GM20431 (cell line): ENCODE measurements around the gene HOXC10.

Experiments
- in situ Hi-C: fragments of 300-500 bp; cut with MseI, MboI; formaldehyde crosslinking; loops from one replicate; pipeline ENCODE4 v1.15.0; 2020; ENCODE audit warnings: low sequenced_read_pairs; ENCODE audit not compliant: unreplicated experiment

The HOXC10 gene

DNA sequence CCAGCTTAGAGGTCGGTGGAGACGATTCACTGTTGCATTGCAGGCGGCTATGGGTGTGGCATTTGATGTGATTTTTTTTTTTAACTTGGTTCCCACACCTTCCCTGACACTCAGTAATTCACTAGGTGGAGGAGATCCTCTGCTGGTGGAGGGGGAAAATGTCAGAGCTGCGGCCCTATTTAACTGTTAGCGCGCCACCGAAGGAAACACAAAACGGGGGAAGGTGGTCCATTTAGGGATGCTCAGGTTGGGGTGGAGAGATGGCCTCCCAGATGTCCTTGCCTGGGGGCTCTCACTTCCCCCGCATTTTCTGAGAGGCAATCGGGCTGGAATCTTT is 34.5 kb upstream of the HOXC10 start:
- in situ Hi-C loops = no loop called here

GRCh38 chr12:53950789-53951576 is 34.0 kb upstream of the HOXC10 start:
- in situ Hi-C loops = no loop called here

GRCh38 chr12:53951577-53952334 is 33.2 kb upstream of the HOXC10 start:
- in situ Hi-C loops = no loop called here

DNA sequence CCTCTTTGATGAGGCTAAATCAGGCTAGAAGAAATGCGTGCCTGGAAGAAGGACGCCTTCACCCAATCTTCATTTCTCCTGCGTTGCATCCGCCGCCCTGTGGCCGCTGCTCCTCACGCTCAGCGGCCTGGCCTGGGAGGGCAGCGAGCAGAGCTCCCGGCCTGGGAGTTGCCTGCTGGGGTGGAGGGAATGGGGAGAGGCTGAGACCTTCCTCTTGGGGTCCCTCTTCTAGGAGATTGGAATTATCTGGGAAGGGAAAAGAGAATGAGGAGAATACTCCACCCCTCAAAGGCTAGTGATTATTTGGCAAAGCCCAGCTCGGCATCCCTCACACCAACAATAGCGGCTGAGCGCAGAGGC is 32.6 kb upstream of the HOXC10 start:
- in situ Hi-C loops = no loop called here

DNA sequence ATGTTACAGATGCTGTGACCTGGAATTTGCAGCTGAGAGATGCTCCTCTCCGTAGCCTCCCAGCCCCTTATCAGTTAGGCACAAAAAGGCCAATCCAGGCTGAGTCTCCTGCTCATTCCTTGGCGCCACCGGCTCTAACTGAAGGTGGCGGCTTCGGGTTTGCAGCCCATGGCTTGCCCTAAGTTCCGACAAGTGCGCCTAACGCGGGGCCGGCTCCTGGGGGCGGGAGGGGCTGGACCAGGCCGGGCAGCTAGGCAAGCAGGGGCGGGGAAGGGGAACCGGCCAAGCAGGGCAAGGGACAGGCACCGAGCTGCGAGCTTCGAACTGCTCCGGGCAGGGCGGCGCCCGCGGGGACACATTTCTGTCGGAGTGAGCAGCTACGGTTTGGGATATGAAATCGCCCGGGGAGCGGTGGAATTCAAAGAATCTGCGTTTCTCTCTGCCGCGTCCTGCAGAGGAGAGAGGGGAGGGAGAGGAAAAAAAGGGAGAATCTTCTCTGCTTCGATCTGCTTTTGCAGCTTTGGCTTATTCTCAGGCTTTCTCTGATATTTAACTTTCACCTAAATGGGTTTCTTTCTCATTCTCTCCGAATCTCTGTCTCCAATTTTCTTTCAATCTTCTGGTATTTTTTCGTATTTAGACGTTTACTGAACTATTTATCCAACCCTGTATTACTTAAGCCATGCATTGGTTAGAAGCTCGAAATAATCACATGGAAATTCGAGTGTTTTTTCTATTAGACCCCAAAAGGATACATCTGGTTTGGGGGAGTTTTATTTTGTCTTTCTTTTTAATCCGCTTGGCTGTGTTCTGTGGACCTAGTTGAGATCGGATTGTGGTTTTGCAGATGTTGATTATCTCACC is 31.8 kb upstream of the HOXC10 start:
- in situ Hi-C loops = no loop called here

- in situ Hi-C loops = no loop called here
Observed at GRCh38 chr12:53953831-53954693, 30.9 kb upstream of the HOXC10 start.

DNA sequence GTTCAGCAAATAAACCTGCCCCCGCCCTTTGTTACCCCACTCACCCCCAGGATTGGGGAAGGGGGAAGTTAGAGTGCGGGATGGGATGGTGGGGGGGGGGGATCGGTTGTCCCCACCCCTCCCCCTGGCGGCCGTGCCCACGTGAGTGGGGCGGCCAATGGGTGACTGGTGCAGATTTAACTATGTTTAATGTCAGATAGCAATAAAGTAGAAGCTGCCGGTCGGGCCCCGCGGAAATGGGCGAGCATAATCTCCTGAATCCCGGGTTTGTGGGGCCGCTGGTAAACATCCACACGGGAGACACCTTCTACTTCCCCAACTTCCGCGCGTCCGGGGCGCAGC is 30.3 kb upstream of the HOXC10 start, which contains the start of gene HOXC12:
HOXC12 (plus strand) TSS at position 210 of the 342 bp plus-strand sequence; CDS start at position 237, 27 bp downstream.
- in situ Hi-C loops = no loop called here

DNA sequence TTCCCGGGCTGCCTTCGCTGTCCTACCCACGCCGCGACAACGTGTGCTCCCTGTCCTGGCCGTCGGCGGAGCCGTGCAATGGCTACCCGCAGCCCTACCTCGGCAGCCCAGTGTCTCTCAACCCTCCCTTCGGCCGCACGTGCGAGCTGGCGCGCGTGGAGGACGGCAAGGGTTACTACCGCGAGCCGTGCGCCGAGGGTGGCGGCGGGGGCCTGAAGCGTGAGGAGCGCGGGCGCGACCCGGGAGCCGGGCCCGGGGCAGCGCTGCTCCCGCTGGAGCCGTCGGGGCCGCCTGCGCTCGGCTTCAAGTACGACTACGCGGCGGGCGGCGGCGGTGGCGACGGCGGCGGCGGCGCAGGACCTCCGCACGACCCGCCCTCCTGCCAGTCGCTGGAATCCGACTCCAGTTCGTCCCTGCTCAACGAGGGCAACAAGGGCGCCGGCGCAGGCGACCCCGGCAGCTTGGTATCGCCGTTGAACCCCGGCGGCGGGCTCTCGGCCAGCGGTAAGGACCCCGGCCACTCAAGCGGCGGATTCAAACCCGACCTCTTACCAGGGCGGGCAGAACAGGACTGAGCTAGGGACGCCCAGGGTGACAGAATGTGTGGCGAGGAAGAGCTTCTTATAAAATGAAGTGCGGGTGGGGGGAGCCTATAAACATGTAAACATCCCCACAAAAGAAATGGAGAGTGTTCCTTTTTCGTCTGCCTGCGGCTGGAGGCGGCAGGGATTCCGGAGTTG is 29.7 kb upstream of the HOXC10 start:
- in situ Hi-C loops = no loop called here

- in situ Hi-C loops = no loop called here
Observed at GRCh38 chr12:53955776-53956250, 29.1 kb upstream of the HOXC10 start.

- in situ Hi-C loops = no loop called here
Observed at GRCh38 chr12:53956251-53956887, 28.6 kb upstream of the HOXC10 start.

GRCh38 chr12:53956914-53957536 is 27.9 kb upstream of the HOXC10 start:
- in situ Hi-C loops = no loop called here

GRCh38 chr12:53958128-53958527 is 26.8 kb upstream of the HOXC10 start:
- in situ Hi-C loops = no loop called here

- in situ Hi-C loops = no loop called here
Observed at GRCh38 chr12:53959314-53959713, 25.6 kb upstream of the HOXC10 start.

- in situ Hi-C loops = no loop called here
Observed at GRCh38 chr12:53960187-53961024, 24.5 kb upstream of the HOXC10 start.

GRCh38 chr12:53961025-53961761 is 23.8 kb upstream of the HOXC10 start:
- in situ Hi-C loops = no loop called here

DNA sequence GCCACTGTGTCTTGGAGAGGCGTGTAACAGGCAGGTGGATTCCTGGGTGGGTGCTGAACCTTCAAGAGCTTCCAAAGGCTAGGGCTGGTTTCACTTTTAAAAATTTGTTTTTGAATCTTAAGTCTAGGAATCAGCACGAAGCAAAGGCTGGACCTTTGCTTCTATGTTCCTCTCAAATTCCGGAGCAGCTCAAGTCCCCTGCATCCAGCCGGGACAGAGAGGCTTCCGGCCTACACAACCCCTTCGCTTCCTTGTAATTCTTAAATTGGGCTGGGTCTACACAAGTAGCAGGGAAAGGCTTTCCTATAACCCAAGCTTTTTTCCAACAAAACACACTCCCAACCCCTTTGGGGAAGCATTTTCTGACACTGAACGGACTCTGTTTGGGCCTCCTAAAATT is 21.9 kb upstream of the HOXC10 start:
- in situ Hi-C loops = no loop called here
